Lower leg skin (tissue), 4 donors: ENCODE measurements around the gene ZIC5. TPM values are rescaled to one million over a fixed set of nuclear protein-coding genes. Genes with fewer than 3 reads are reported as not detected.

ENCODE experiments used
- DNase-seq, 2 donors: peaks; one replicate each; pipeline ENCODE4 v3.0.0-alpha.2; 2019; ENCODE audit warnings: low spot score in 2 of 2
- H3K4me3 ChIP-seq: fragments of 200-600 bp; sonication (generic); 2 replicates; pipeline ENCODE4 v1.5.1; 2017; ENCODE audit warnings: mild to moderate bottlenecking, low read depth; ENCODE audit not compliant: poor library complexity, severe bottlenecking
- CTCF ChIP-seq, 3 donors: fragments of 450-650 bp; IDR thresholded peaks; one replicate each; pipeline ENCODE4 v1.5.1; 2016; ENCODE audit warnings: antibody characterized with exemption in 3 of 3, mild to moderate bottlenecking in 3 of 3, moderate library complexity in 2 of 3
- POLR2A ChIP-seq, 2 donors: fragments of 450-650 bp; IDR thresholded peaks; one replicate each; pipeline ENCODE4 v1.6.1; 2016 to 2017; ENCODE audit warnings: antibody characterized with exemption in 2 of 2, mild to moderate bottlenecking in 1 of 2, moderate library complexity in 1 of 2
- WGBS, 2 donors: methylation state at CpG; one replicate each; pipeline ENCODE4 v1.1.5; 2018; 5-methylcytosine and 5-hydroxymethylcytosine counted together
- intact Hi-C: fragments of 100-400 bp; cut with DNase I; formaldehyde crosslinking; loops from one replicate; pipeline ENCODE4 v1.15.0; 2023; ENCODE audit warnings: low total_unique reads
- total RNA-seq, 4 donors: library from RNA; depleted of rRNA; stranded (reverse); fragments of >200 nt; gene quantifications; one replicate each; pipeline ENCODE4 v1.1.0, GENCODE V29; 2016

ZIC5 gene
- total RNA-seq, 4 donors from 2014 or later: not detected

- intact Hi-C loops: no loop called here
Observed at GRCh38 chr13:99960663-99961311, 10.8 kb downstream of the ZIC5 start.

GRCh38 chr13:99959540-99960230 lies 11.9 kb downstream of the ZIC5 start:
- no peak overlapping the region for H3K4me3 ChIP-seq
- WGBS, 2 donors: 6 to 8% methylated on average over 47 to 48 of the region's 49 CpGs
- TF ChIP-seq CTCF (IDR thresholded peaks at IDR 0.05) (no peak), POLR2A (IDR thresholded peaks at IDR 0.05) (no peak)
- DNase-seq: no peak
- intact Hi-C loops: no loop called here

More at GRCh38 chr13:99960663-99961311, 10.8 kb downstream of the ZIC5 start:
- TF ChIP-seq POLR2A (IDR thresholded peaks at IDR 0.05): no peak
- no peak for TF ChIP-seq CTCF (IDR thresholded peaks at IDR 0.05)
- H3K4me3 ChIP-seq: no peak overlapping the region
- WGBS, 2 donors: 17 to 28% methylated on average over 12 to 13 of the region's 13 CpGs
- no peak for DNase-seq

GRCh38 chr13:99959127-99959539 lies 12.4 kb downstream of the ZIC5 start:
- DNase-seq: no peak
- no peak overlapping the region for H3K4me3 ChIP-seq
- 22 to 25% methylated on average over 10 of the region's 10 CpGs for WGBS, 2 donors
- intact Hi-C loops: no loop called here
- TF ChIP-seq CTCF (IDR thresholded peaks at IDR 0.05): no peak
- TF ChIP-seq POLR2A (IDR thresholded peaks at IDR 0.05): no peak

GRCh38 chr13:99958406-99959126 lies 13.0 kb downstream of the ZIC5 start:
- TF ChIP-seq POLR2A (IDR thresholded peaks at IDR 0.05) (no peak), CTCF (IDR thresholded peaks at IDR 0.05) (no peak)
- no peak overlapping the region for H3K4me3 ChIP-seq
- DNase-seq: no peak
- WGBS, 2 donors: 12 to 13% methylated on average over 35 of the region's 35 CpGs
- intact Hi-C loops: no loop called here

- TF ChIP-seq CTCF (IDR thresholded peaks at IDR 0.05) (no peak), POLR2A (IDR thresholded peaks at IDR 0.05) (no peak)
- 1 to 2% methylated on average over 30 to 59 of the region's 68 CpGs for WGBS, 2 donors
- H3K4me3 ChIP-seq: no peak overlapping the region
- no peak for DNase-seq
- intact Hi-C loops: no loop called here
Observed at GRCh38 chr13:99956473-99957349, 14.9 kb downstream of the ZIC5 start.
